GM23338 (cell line): ENCODE data around the gene CEP70. TPM values are rescaled to one million over a fixed set of nuclear protein-coding genes. Genes with fewer than 3 reads are reported as not detected.

Source experiments
- ATAC-seq: fragments of 200-7000 bp; cut with Tn5 transposase; 3 replicates; pipeline ENCODE4 v1.9.1; 2020
- DNase-seq: peaks from one replicate; pipeline ENCODE4 v3.0.0-alpha.2; 2015; ENCODE audit warnings: low spot score
- H2AFZ ChIP-seq: fragments of 200-600 bp; sonication (generic); 2 replicates; pipeline ENCODE4 v1.8.0; 2016; ENCODE audit warnings: antibody characterized with exemption, mild to moderate bottlenecking, moderate library complexity
- H3F3A ChIP-seq: fragments of 200-600 bp; sonication (generic); replicated peaks from 2 replicates; pipeline ENCODE4 v1.8.0; 2017; ENCODE audit warnings: antibody characterized with exemption, mixed run types, low read depth
- H3K27ac ChIP-seq: fragments of 200-600 bp; sonication (generic); 2 replicates; pipeline ENCODE4 v1.6.1; 2016; ENCODE audit warnings: low read depth
- H3K27me3 ChIP-seq: fragments of 200-600 bp; sonication (generic); 2 replicates; pipeline ENCODE4 v1.8.0; 2016; ENCODE audit warnings: mild to moderate bottlenecking, mixed run types, moderate library complexity; ENCODE audit not compliant: insufficient read depth
- H3K36me3 ChIP-seq: fragments of 200-600 bp; sonication (generic); 2 replicates; pipeline ENCODE4 v1.8.0; 2016; ENCODE audit warnings: mild to moderate bottlenecking; ENCODE audit not compliant: insufficient read depth
- H3K4me1 ChIP-seq: fragments of 200-600 bp; sonication (generic); 2 replicates; pipeline ENCODE4 v1.8.0; 2016; ENCODE audit warnings: mild to moderate bottlenecking, moderate library complexity; ENCODE audit not compliant: insufficient read depth
- H3K4me2 ChIP-seq: fragments of 200-600 bp; sonication (generic); 2 replicates; pipeline ENCODE4 v1.7.1; 2017; ENCODE audit warnings: mixed run types
- H3K4me3 ChIP-seq: fragments of 200-600 bp; sonication (generic); 2 replicates; pipeline ENCODE4 v1.6.1; 2016; ENCODE audit warnings: mixed run types
- H3K79me2 ChIP-seq: fragments of 200-600 bp; sonication (generic); replicated peaks from 2 replicates; pipeline ENCODE4 v1.8.0; 2017; ENCODE audit warnings: mild to moderate bottlenecking; ENCODE audit not compliant: insufficient read depth
- H3K9me2 ChIP-seq: fragments of 200-600 bp; sonication (generic); 2 replicates; pipeline ENCODE4 v1.8.0; 2017; ENCODE audit not compliant: insufficient read depth
- H4K20me1 ChIP-seq: fragments of 200-600 bp; sonication (generic); replicated peaks from 2 replicates; pipeline ENCODE4 v1.8.0; 2017; ENCODE audit warnings: mild to moderate bottlenecking; ENCODE audit not compliant: insufficient read depth
- H3K27ac Mint-ChIP-seq: 2 replicates; pipeline ENCODE4 v1.8.0; 2020; ENCODE audit warnings: inconsistent platforms, mild to moderate bottlenecking, moderate library complexity, mixed read lengths
- H3K27me3 Mint-ChIP-seq: 3 replicates; pipeline ENCODE4 v1.8.0; 2022; ENCODE audit warnings: low read depth, mild to moderate bottlenecking, moderate library complexity, mixed read lengths, inconsistent platforms; ENCODE audit not compliant: insufficient read depth, poor library complexity
- H3K36me3 Mint-ChIP-seq: 3 replicates; pipeline ENCODE4 v1.8.0; 2021; ENCODE audit warnings: low read depth, mild to moderate bottlenecking, inconsistent platforms, moderate library complexity, mixed read lengths
- H3K4me1 Mint-ChIP-seq: 3 replicates; pipeline ENCODE4 v1.8.0; 2020; ENCODE audit warnings: mild to moderate bottlenecking, inconsistent platforms, mixed read lengths
- H3K4me3 Mint-ChIP-seq: 3 replicates; pipeline ENCODE4 v1.8.0; 2021; ENCODE audit warnings: moderate library complexity, mild to moderate bottlenecking, inconsistent platforms, mixed read lengths
- H3K9me3 Mint-ChIP-seq: 3 replicates; pipeline ENCODE4 v1.8.0; 2020; ENCODE audit warnings: moderate library complexity, mild to moderate bottlenecking, inconsistent platforms, mixed read lengths
- CTCF ChIP-seq, 2 experiments: fragments of 200-600 bp in 1 of 2; sonication (generic) in 1 of 2; conservative IDR thresholded peaks; 2 replicates each; pipeline versions ENCODE4 v1.5.1 to v1.6.1; 2016 to 2017; ENCODE audit warnings: antibody characterized with exemption in 2 of 2, low read depth in 2 of 2, mild to moderate bottlenecking in 2 of 2, moderate library complexity in 1 of 2
- ETS1 ChIP-seq: IDR thresholded peaks from 2 replicates; pipeline ENCODE4 v1.6.1; 2016; ENCODE audit warnings: antibody characterized with exemption
- EZH2 ChIP-seq: fragments of 200-600 bp; sonication (generic); IDR thresholded peaks from one replicate; pipeline ENCODE4 v1.8.0; 2017; ENCODE audit warnings: antibody characterized with exemption, mild to moderate bottlenecking, low read depth; ENCODE audit not compliant: unreplicated experiment
- EZH2phosphoT487 ChIP-seq: fragments of 200-600 bp; sonication (generic); IDR thresholded peaks from one replicate; pipeline ENCODE4 v1.8.1; 2018; ENCODE audit warnings: antibody characterized with exemption; ENCODE audit not compliant: unreplicated experiment
- JUNB ChIP-seq: IDR thresholded peaks from one replicate; pipeline ENCODE4 v1.6.1; 2016; ENCODE audit warnings: antibody characterized with exemption; ENCODE audit not compliant: unreplicated experiment
- POLR2AphosphoS5 ChIP-seq: IDR thresholded peaks from 2 replicates; pipeline ENCODE4 v1.6.1; 2016; ENCODE audit warnings: antibody characterized with exemption, low read depth
- REST ChIP-seq: IDR thresholded peaks from one replicate; pipeline ENCODE4 v1.6.1; 2018; ENCODE audit warnings: antibody characterized with exemption; ENCODE audit not compliant: unreplicated experiment
- ZNF114 ChIP-seq: fragments of 250-450 bp; sonication (Bioruptor Pico); IDR thresholded peaks from 2 replicates; pipeline ENCODE4 v1.5.0; 2020; ENCODE audit warnings: mild to moderate bottlenecking, moderate library complexity
- ZNF331 ChIP-seq: fragments of 250-450 bp; sonication (Bioruptor Pico); IDR thresholded peaks from 2 replicates; pipeline ENCODE4 v1.5.0; 2020; ENCODE audit warnings: low read depth, mild to moderate bottlenecking, moderate library complexity
- polyA plus RNA-seq: library from polyadenylated mRNA; unstranded; fragments of >200 nt; fragmentation: Nextera tagmentation; extraction: Ambion mirVana; gene quantifications from 2 replicates; pipeline ENCODE4 v1.2.1, GENCODE V29; 2016
- total RNA-seq: library from RNA; depleted of rRNA; stranded (reverse); fragments of >200 nt; shearing (Covaris generic); gene quantifications from 2 replicates; pipeline ENCODE4 v1.2.3, GENCODE V29; 2014

Gene CEP70
- total and polyA plus RNA-seq, 2 experiments from 2014 or later = 28.8 to 31.4 TPM

GRCh38 chr3:138477801-138478200, 116.3 kb downstream of the CEP70 start:
- no peak overlapping the region for H3K4me2 ChIP-seq
- TF ChIP-seq JUNB = no peak
- Mint-ChIP-seq H3K4me1 (peaks cover 8% of the 10 kb centered on the region), H3K27ac (peak overlapping the region; percentile 8; the same call in 1 of the 2 replicates), H3K36me3 (no peaks in the 10 kb centered on the region), H3K9me3 (no peaks in the 10 kb centered on the region), H3K4me3 (no peak overlapping the region), H3K27me3 (no peaks in the 10 kb centered on the region)
- H3K79me2 ChIP-seq = no peaks in the 10 kb centered on the region
- H3F3A ChIP-seq = no peaks in the 10 kb centered on the region
- no peaks in the 10 kb centered on the region for H4K20me1 ChIP-seq
- no peaks in the 10 kb centered on the region for H3K36me3 ChIP-seq
- H3K27me3 ChIP-seq = no peaks in the 10 kb centered on the region
- no peaks in the 10 kb centered on the region for H3K4me1 ChIP-seq
- H3K27ac ChIP-seq = no peak overlapping the region
- no peak overlapping the region for H3K4me3 ChIP-seq
- H3K9me2 ChIP-seq = no peaks in the 10 kb centered on the region
- DNase-seq (no peak), ATAC-seq (no peak)
- H2AFZ ChIP-seq = no peak overlapping the region

GRCh38 chr3:138477120-138477519, 116.9 kb downstream of the CEP70 start:
- H3F3A ChIP-seq = no peaks in the 10 kb centered on the region
- H3K27me3 ChIP-seq = no peaks in the 10 kb centered on the region
- Mint-ChIP-seq H3K4me3 (no peak overlapping the region), H3K4me1 (peaks cover 8% of the 10 kb centered on the region), H3K27ac (no peak overlapping the region), H3K36me3 (no peaks in the 10 kb centered on the region), H3K27me3 (no peaks in the 10 kb centered on the region), H3K9me3 (no peaks in the 10 kb centered on the region)
- TF ChIP-seq ETS1 (no peak), EZH2phosphoT487 (no peak), REST (no peak), CTCF (conservative IDR thresholded peaks at IDR 0.05; ENCODE audit: low read depth in 2 of 2) (no peak), ZNF114 (CRISPR knock-in tag) (no peak), POLR2AphosphoS5 (no peak), EZH2 (no peak), ZNF331 (no peak), JUNB (no peak)
- no peak overlapping the region for H3K4me2 ChIP-seq
- no peaks in the 10 kb centered on the region for H3K36me3 ChIP-seq
- DNase-seq (no peak), ATAC-seq (no peak)
- H2AFZ ChIP-seq = no peak overlapping the region
- no peaks in the 10 kb centered on the region for H4K20me1 ChIP-seq
- no peaks in the 10 kb centered on the region for H3K79me2 ChIP-seq
- H3K4me3 ChIP-seq = no peak overlapping the region
- no peaks in the 10 kb centered on the region for H3K9me2 ChIP-seq
- no peak overlapping the region for H3K27ac ChIP-seq
- H3K4me1 ChIP-seq = no peaks in the 10 kb centered on the region
